ENCODE data around the gene SPP2.

- TF ChIP-seq CTCF (IDR thresholded peaks at IDR 0.05): no peak
- no peak for TF ChIP-seq POLR2AphosphoS5 (IDR thresholded peaks at IDR 0.05)
- TF ChIP-seq POLR2A (IDR thresholded peaks at IDR 0.05): no peak
- no peak for TF ChIP-seq EP300 (IDR thresholded peaks at IDR 0.05; ENCODE audit: low read depth)
These were observed 4.0 kb upstream of the SPP2 start for GRCh38 chr2:234046521-234046920.
